Liver (tissue), 9 donors: ENCODE measurements around the gene HOXA3. TPM values are rescaled to one million over a fixed set of nuclear protein-coding genes. Genes with fewer than 3 reads are reported as not detected.

Source experiments
- DNase-seq: peaks from one replicate; pipeline ENCODE4 v3.0.0-alpha.2; 2017; ENCODE audit warnings: low spot score
- H3K27ac ChIP-seq, 2 donors: one replicate each; pipeline ENCODE4 v1.7.0; 2013; ENCODE audit warnings: inconsistent platforms in 2 of 2, low read length in 2 of 2, control low read depth in 1 of 2, low read depth in 1 of 2, mild to moderate bottlenecking in 1 of 2
- H3K27me3 ChIP-seq, 4 donors: one replicate each; pipeline versions ENCODE4 v1.6.1 to v1.7.0; 2013; ENCODE audit warnings: low read length in 3 of 4, inconsistent platforms in 1 of 4, mild to moderate bottlenecking in 1 of 4, moderate library complexity in 1 of 4; ENCODE audit not compliant: control insufficient read depth in 4 of 4, insufficient read depth in 4 of 4
- H3K36me3 ChIP-seq, 4 donors: one replicate each; pipeline versions ENCODE4 v1.6.1 to v1.7.0; 2013; ENCODE audit warnings: low read length in 3 of 4, mild to moderate bottlenecking in 3 of 4, low read depth in 1 of 4, moderate library complexity in 1 of 4; ENCODE audit not compliant: control insufficient read depth in 4 of 4, insufficient read depth in 3 of 4
- H3K4me1 ChIP-seq, 4 donors: one replicate each; pipeline versions ENCODE4 v1.6.1 to v1.7.0; 2013; ENCODE audit warnings: low read length in 3 of 4, mild to moderate bottlenecking in 3 of 4, moderate library complexity in 1 of 4; ENCODE audit not compliant: control insufficient read depth in 4 of 4, insufficient read depth in 4 of 4
- H3K4me3 ChIP-seq, 3 donors: one replicate each; pipeline versions ENCODE4 v1.6.1 to v1.7.0; 2013; ENCODE audit warnings: low read length in 3 of 3, control low read depth in 1 of 3, low read depth in 1 of 3, mild to moderate bottlenecking in 1 of 3
- H3K9ac ChIP-seq, 2 donors: one replicate each; pipeline ENCODE4 v1.7.0; 2013; ENCODE audit warnings: low read length in 2 of 2, mild to moderate bottlenecking in 2 of 2, moderate library complexity in 2 of 2, control low read depth in 1 of 2, low read depth in 1 of 2
- H3K9me3 ChIP-seq, 4 donors: one replicate each; pipeline versions ENCODE4 v1.6.1 to v1.7.0; 2013; ENCODE audit warnings: low read length in 3 of 4; ENCODE audit not compliant: control insufficient read depth in 4 of 4
- EGR1 ChIP-seq, 2 donors: IDR thresholded peaks; 2 replicates each; pipeline ENCODE4 v1.6.1; 2016 to 2018; ENCODE audit warnings: antibody characterized with exemption in 2 of 2, low read depth in 2 of 2
- FOXA1 ChIP-seq: IDR thresholded peaks from 2 replicates; pipeline ENCODE4 v1.6.1; 2016; ENCODE audit warnings: antibody characterized with exemption
- FOXA2 ChIP-seq: IDR thresholded peaks from 2 replicates; pipeline ENCODE4 v1.6.1; 2016; ENCODE audit warnings: antibody characterized with exemption
- GABPA ChIP-seq, 2 donors: IDR thresholded peaks in 1 of 2; conservative IDR thresholded peaks in 1 of 2; 2 replicates each; pipeline ENCODE4 v1.6.1; 2016; ENCODE audit warnings: antibody characterized with exemption in 2 of 2, mild to moderate bottlenecking in 1 of 2, moderate library complexity in 1 of 2
- HNF4A ChIP-seq, 2 donors: conservative IDR thresholded peaks; 2 replicates each; pipeline ENCODE4 v1.6.1; 2016; ENCODE audit warnings: antibody characterized with exemption in 2 of 2, mild to moderate bottlenecking in 2 of 2
- HNF4G ChIP-seq: IDR thresholded peaks from 2 replicates; pipeline ENCODE4 v1.6.1; 2016; ENCODE audit warnings: antibody characterized with exemption
- JUND ChIP-seq, 2 donors: IDR thresholded peaks; 2 replicates each; pipeline ENCODE4 v1.6.1; 2016; ENCODE audit warnings: antibody characterized with exemption in 2 of 2
- NR2F2 ChIP-seq: IDR thresholded peaks from 2 replicates; pipeline ENCODE4 v1.6.1; 2016; ENCODE audit warnings: antibody characterized with exemption
- RAD21 ChIP-seq, 2 donors: IDR thresholded peaks; 2 replicates each; pipeline ENCODE4 v1.6.1; 2016; ENCODE audit warnings: antibody characterized with exemption in 2 of 2, mild to moderate bottlenecking in 2 of 2
- REST ChIP-seq: IDR thresholded peaks from 2 replicates; pipeline ENCODE4 v1.6.1; 2016; ENCODE audit warnings: antibody characterized with exemption, mild to moderate bottlenecking
- RXRA ChIP-seq, 2 donors: IDR thresholded peaks; 2 replicates each; pipeline ENCODE4 v1.6.1; 2017 to 2018; ENCODE audit warnings: antibody characterized with exemption in 2 of 2, mild to moderate bottlenecking in 1 of 2
- SP1 ChIP-seq: IDR thresholded peaks from 2 replicates; pipeline ENCODE4 v1.6.1; 2018; ENCODE audit warnings: antibody characterized with exemption, mild to moderate bottlenecking
- TAF1 ChIP-seq: conservative IDR thresholded peaks from 2 replicates; pipeline ENCODE4 v1.6.1; 2016; ENCODE audit warnings: antibody characterized with exemption, mild to moderate bottlenecking
- YY1 ChIP-seq: IDR thresholded peaks from 2 replicates; pipeline ENCODE4 v1.6.1; 2016; ENCODE audit warnings: antibody characterized with exemption, mild to moderate bottlenecking
- WGBS: extraction: QIAGEN DNeasy Blood & Tissue Kit; methylation state at CpG from one replicate; pipeline ENCODE4 v1.1.7; 2013; 5-methylcytosine and 5-hydroxymethylcytosine counted together
- polyA plus RNA-seq, 2 donors: library from polyadenylated mRNA; stranded (reverse) in 1 of 2; unstranded in 1 of 2; fragments of 200-250 nt in 1 of 2; fragments of >200 nt in 1 of 2; fragmentation: Nextera tagmentation in 1 of 2; extraction: Ambion mirVana in 1 of 2; gene quantifications; one replicate each; pipeline versions ENCODE4 v1.2.1 to v1.2.3, GENCODE V29; 2013 to 2015
- total RNA-seq, 2 donors: library from RNA; depleted of rRNA; stranded (reverse); fragments of >200 nt; gene quantifications; one replicate each; pipeline ENCODE4 v1.2.3, GENCODE V29; 2014
- TF ChIP-seq, protein P1 (sequence below): IDR thresholded peaks from 2 replicates; pipeline ENCODE4 v1.6.1; 2016; ENCODE audit warnings: antibody characterized with exemption
- TF ChIP-seq, protein P2 (sequence below): fragments of 150-350 bp; IDR thresholded peaks from 2 replicates; pipeline ENCODE4 v1.5.1; 2017; ENCODE audit warnings: improper control_type of control experiment, low read depth, low read length; ENCODE audit not compliant: missing input control
- TF ChIP-seq, protein P3 (sequence below): IDR thresholded peaks from 2 replicates; pipeline ENCODE4 v1.6.1; 2016; ENCODE audit warnings: antibody characterized with exemption
- TF ChIP-seq, protein P4 (sequence below): IDR thresholded peaks from 2 replicates; pipeline ENCODE4 v1.6.1; 2016; ENCODE audit warnings: antibody characterized with exemption
- donor health status: healthy.
- donor health status: healthy.
- donor health status: healthy.
- donor health status: healthy.
- donor health status: healthy.

HOXA3 gene
- total and polyA plus RNA-seq, 4 donors = 0.11 to 0.28 (median 0.20) TPM

- WGBS = 23% methylated on average over 3 of the region's 3 CpGs
- H3K27me3 ChIP-seq = peaks cover 15 to 51% (median 38%) of the 10 kb centered on the region in 4 donors
- no peak overlapping the region for H3K27ac ChIP-seq
- DNase-seq = no peak
- TF ChIP-seq FOXA1 (no peak), GABPA (IDR thresholded peaks at IDR 0.05 in 1 of 2, conservative IDR thresholded peaks at IDR 0.05 in 1 of 2) (no peak), FOXA2 (no peak), RAD21 (IDR thresholded peaks at IDR 0.05) (no peak), RXRA (IDR thresholded peaks at IDR 0.05) (no peak), SP1 (no peak), TAF1 (no peak), EGR1 (IDR thresholded peaks at IDR 0.05; ENCODE audit: low read depth in 2 of 2) (no peak), HNF4A (conservative IDR thresholded peaks at IDR 0.05) (no peak), NR2F2 (no peak), REST (no peak), HNF4G (no peak), YY1 (no peak), JUND (IDR thresholded peaks at IDR 0.05) (no peak)
- TF ChIP-seq, protein P1, sequence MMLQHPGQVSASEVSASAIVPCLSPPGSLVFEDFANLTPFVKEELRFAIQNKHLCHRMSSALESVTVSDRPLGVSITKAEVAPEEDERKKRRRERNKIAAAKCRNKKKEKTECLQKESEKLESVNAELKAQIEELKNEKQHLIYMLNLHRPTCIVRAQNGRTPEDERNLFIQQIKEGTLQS = no peak
- TF ChIP-seq, protein P2, sequence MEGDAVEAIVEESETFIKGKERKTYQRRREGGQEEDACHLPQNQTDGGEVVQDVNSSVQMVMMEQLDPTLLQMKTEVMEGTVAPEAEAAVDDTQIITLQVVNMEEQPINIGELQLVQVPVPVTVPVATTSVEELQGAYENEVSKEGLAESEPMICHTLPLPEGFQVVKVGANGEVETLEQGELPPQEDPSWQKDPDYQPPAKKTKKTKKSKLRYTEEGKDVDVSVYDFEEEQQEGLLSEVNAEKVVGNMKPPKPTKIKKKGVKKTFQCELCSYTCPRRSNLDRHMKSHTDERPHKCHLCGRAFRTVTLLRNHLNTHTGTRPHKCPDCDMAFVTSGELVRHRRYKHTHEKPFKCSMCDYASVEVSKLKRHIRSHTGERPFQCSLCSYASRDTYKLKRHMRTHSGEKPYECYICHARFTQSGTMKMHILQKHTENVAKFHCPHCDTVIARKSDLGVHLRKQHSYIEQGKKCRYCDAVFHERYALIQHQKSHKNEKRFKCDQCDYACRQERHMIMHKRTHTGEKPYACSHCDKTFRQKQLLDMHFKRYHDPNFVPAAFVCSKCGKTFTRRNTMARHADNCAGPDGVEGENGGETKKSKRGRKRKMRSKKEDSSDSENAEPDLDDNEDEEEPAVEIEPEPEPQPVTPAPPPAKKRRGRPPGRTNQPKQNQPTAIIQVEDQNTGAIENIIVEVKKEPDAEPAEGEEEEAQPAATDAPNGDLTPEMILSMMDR = no peak
- TF ChIP-seq, protein P3, sequence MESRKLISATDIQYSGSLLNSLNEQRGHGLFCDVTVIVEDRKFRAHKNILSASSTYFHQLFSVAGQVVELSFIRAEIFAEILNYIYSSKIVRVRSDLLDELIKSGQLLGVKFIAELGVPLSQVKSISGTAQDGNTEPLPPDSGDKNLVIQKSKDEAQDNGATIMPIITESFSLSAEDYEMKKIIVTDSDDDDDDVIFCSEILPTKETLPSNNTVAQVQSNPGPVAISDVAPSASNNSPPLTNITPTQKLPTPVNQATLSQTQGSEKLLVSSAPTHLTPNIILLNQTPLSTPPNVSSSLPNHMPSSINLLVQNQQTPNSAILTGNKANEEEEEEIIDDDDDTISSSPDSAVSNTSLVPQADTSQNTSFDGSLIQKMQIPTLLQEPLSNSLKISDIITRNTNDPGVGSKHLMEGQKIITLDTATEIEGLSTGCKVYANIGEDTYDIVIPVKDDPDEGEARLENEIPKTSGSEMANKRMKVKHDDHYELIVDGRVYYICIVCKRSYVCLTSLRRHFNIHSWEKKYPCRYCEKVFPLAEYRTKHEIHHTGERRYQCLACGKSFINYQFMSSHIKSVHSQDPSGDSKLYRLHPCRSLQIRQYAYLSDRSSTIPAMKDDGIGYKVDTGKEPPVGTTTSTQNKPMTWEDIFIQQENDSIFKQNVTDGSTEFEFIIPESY = no peak
- TF ChIP-seq, protein P4, sequence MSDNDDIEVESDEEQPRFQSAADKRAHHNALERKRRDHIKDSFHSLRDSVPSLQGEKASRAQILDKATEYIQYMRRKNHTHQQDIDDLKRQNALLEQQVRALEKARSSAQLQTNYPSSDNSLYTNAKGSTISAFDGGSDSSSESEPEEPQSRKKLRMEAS = no peak
- no peak overlapping the region for H3K9ac ChIP-seq
- no peaks in the 10 kb centered on the region for H3K36me3 ChIP-seq
- no peak overlapping the region for H3K4me3 ChIP-seq
- H3K4me1 ChIP-seq = peaks cover 11 to 36% (median 20%) of the 10 kb centered on the region in 4 donors
- H3K9me3 ChIP-seq = peaks cover 0 to 5% (median 0%) of the 10 kb centered on the region in 4 donors
These were observed 1.1 kb upstream of the HOXA3 start for GRCh38 chr7:27153526-27153925.
